Ovary (tissue), 9 donors: ENCODE data around the gene SLC22A6. TPM values are rescaled to one million over a fixed set of nuclear protein-coding genes. Genes with fewer than 3 reads are reported as not detected.

Experiments
- DNase-seq, 5 donors: peaks; one replicate each; pipeline ENCODE4 v3.0.0-alpha.2; 2019 to 2020
- H3K27ac ChIP-seq, 2 donors: fragments of 200-600 bp; one replicate each; pipeline versions ENCODE4 v1.5.1 to v1.8.0; 2019 to 2022
- H3K27me3 ChIP-seq: fragments of 200-600 bp; one replicate; pipeline ENCODE4 v1.8.0; 2022
- H3K36me3 ChIP-seq: fragments of 200-600 bp; sonication (generic); one replicate; pipeline ENCODE4 v1.5.1; 2019
- H3K4me1 ChIP-seq: one replicate; pipeline ENCODE4 v1.8.1; 2013; ENCODE audit warnings: mild to moderate bottlenecking, moderate library complexity; ENCODE audit not compliant: insufficient read depth
- H3K4me3 ChIP-seq: fragments of 200-600 bp; sonication (generic); one replicate; pipeline ENCODE4 v1.5.1; 2017
- H3K9me3 ChIP-seq, 2 donors: fragments of 200-600 bp in 1 of 2; sonication (generic) in 1 of 2; one replicate each; pipeline versions ENCODE4 v1.5.1 to v1.8.1; 2013 to 2019; ENCODE audit warnings: mild to moderate bottlenecking in 1 of 2, moderate library complexity in 1 of 2
- CTCF ChIP-seq, 3 donors: fragments of 450-650 bp in 2 of 3; fragments of 200-600 bp in 1 of 3; IDR thresholded peaks; one replicate each; pipeline versions ENCODE4 v1.5.1 to v1.8.0; 2016 to 2022; ENCODE audit warnings: antibody characterized with exemption in 3 of 3, mild to moderate bottlenecking in 1 of 3
- EP300 ChIP-seq: sonication (generic); formaldehyde crosslinking; IDR thresholded peaks from one replicate; pipeline ENCODE4 v1.6.1; 2017; ENCODE audit warnings: antibody characterized with exemption
- POLR2A ChIP-seq: fragments of 450-650 bp; IDR thresholded peaks from one replicate; pipeline ENCODE4 v1.6.1; 2017; ENCODE audit warnings: antibody characterized with exemption, mild to moderate bottlenecking, moderate library complexity
- WGBS, 3 donors: extraction: QIAGEN DNeasy Blood & Tissue Kit in 1 of 3; methylation state at CpG; one replicate each; pipeline versions ENCODE4 v1.1.5 to v1.1.7; 2013 to 2017; 5-methylcytosine and 5-hydroxymethylcytosine counted together
- intact Hi-C, 4 donors: fragments of 100-400 bp; cut with DNase I; formaldehyde crosslinking; loops; one replicate each; pipeline versions ENCODE4 v1.11.0 to v1.15.1; 2022 to 2023
- polyA plus RNA-seq, 2 donors: library from polyadenylated mRNA; stranded (reverse); fragments of 200-250 nt in 1 of 2; fragments of 350-450 nt in 1 of 2; fragmentation: Illumina TruSeq in 1 of 2; extraction: RNeasy Lipid Tissue Mini Kit (QIAGEN cat#74804) in 1 of 2; gene quantifications; one replicate each; pipeline ENCODE4 v1.2.3, GENCODE V29; 2013 to 2014
- small RNA-seq: library from RNA; depleted of rRNA; stranded (forward); fragments of <200 nt; gene quantifications from one replicate; pipeline ENCODE3, GENCODE V24; 2016
- total RNA-seq, 7 donors: library from RNA; depleted of rRNA in 2 of 7; stranded (reverse); fragments of >200 nt in 2 of 7; fragmentation: NEBNext Ultra II Directional in 3 of 7; extraction: Animal tissue kit (Norgen Biotek cat#: 25700) in 3 of 7; gene quantifications; one replicate each; pipeline versions ENCODE4 v1.1.0 to v1.2.4, GENCODE V29; 2016 to 2023
- donor health status: DM: no; HTN: no; CAD: no; lungs with moderate emphysema.
- donor health status: DM: no; HTN: no; CAD: no.
- donor health status: Bipolar disorder and iron deficiency.
- donor health status: DM: yes; HTN: yes; CAD: no.
- donor health status: DM: no; HTN: no; CAD: no.
- donor health status: DM: yes; HTN: yes; CAD: no.

SLC22A6 gene
- total and polyA plus RNA-seq, 9 donors, result not detected

- peaks cover 4% of the 10 kb centered on the region for H3K4me1 ChIP-seq
- no peak overlapping the region for H3K27ac ChIP-seq
- WGBS, 3 donors, result 62 to 73% (median 63%) methylated on average over 13 of the region's 13 CpGs
- DNase-seq, result no peak
- intact Hi-C loops, result no loop called here
- H3K9me3 ChIP-seq, result peaks cover 0 to 2% of the 10 kb centered on the region in 2 donors
- no peaks in the 10 kb centered on the region for H3K36me3 ChIP-seq
- H3K27me3 ChIP-seq, result no peaks in the 10 kb centered on the region
- no peak overlapping the region for H3K4me3 ChIP-seq
- TF ChIP-seq POLR2A (no peak), CTCF (IDR thresholded peaks at IDR 0.05) (no peak), EP300 (no peak)
These were observed 56.8 kb downstream of the SLC22A6 start for GRCh38 chr11:62928011-62928410.

GRCh38 chr11:62926680-62927455, 57.9 kb downstream of the SLC22A6 start:
- TF ChIP-seq EP300 (no peak), CTCF (IDR thresholded peaks at IDR 0.05) (no peak), POLR2A (no peak)
- no peak overlapping the region for H3K4me3 ChIP-seq
- WGBS, 3 donors, result 20 to 21% (median 20%) methylated on average over 52 to 53 of the region's 53 CpGs
- DNase-seq, result no peak
- no peaks in the 10 kb centered on the region for H3K36me3 ChIP-seq
- intact Hi-C loops, result no loop called here
- H3K27ac ChIP-seq, result no peak overlapping the region
- peaks cover 4% of the 10 kb centered on the region for H3K4me1 ChIP-seq
- no peaks in the 10 kb centered on the region for H3K27me3 ChIP-seq
- H3K9me3 ChIP-seq, result peaks cover 0 to 3% of the 10 kb centered on the region in 2 donors

Small RNAs within 50 kb of the gene (small RNA-seq; reads per million reads assigned to genes)
- gene RN7SL259P, result not detected

Other genes with a start within 250 kb of the SLC22A6 start
- gene ZBTB3, start 230.8 kb downstream of the SLC22A6 start, total RNA-seq, result 10 to 100 TPM in 4 of 7 donors, 1 to 10 TPM in 3; 4.4 to 18.2 (median 11.8) TPM
- gene ZBTB3, start 230.8 kb downstream of the SLC22A6 start, polyA plus RNA-seq, result 1 to 10 TPM; 3.5 to 4.5 TPM
- 10 to 100 TPM; 42.1 to 77.0 (median 53.6) TPM for gene POLR2G, start 223.4 kb downstream of the SLC22A6 start, total RNA-seq
- gene POLR2G, start 223.4 kb downstream of the SLC22A6 start, polyA plus RNA-seq, result 100 to 1,000 TPM; 100 to 108 TPM
- 10 to 100 TPM; 15.9 to 33.6 (median 26.3) TPM for gene TAF6L, start 213.6 kb downstream of the SLC22A6 start, total RNA-seq
- gene TAF6L, start 213.6 kb downstream of the SLC22A6 start, polyA plus RNA-seq, result 10 to 100 TPM in 1 of 2 donors, 1 to 10 TPM in 1; 5.4 to 26.5 TPM
- gene TMEM179B, start 197.6 kb downstream of the SLC22A6 start, total RNA-seq, result 100 to 1,000 TPM in 1 of 7 donors, 10 to 100 TPM in 6; 32.7 to 101 (median 36.5) TPM
- 10 to 100 TPM; 54.4 to 91.7 TPM for gene TMEM179B, start 197.6 kb downstream of the SLC22A6 start, polyA plus RNA-seq
- gene TMEM223, start 193.0 kb downstream of the SLC22A6 start, total RNA-seq, result 10 to 100 TPM; 12.0 to 26.9 (median 13.1) TPM
- gene TMEM223, start 193.0 kb downstream of the SLC22A6 start, polyA plus RNA-seq, result 10 to 100 TPM; 13.7 to 15.5 TPM
- gene NXF1, start 179.5 kb downstream of the SLC22A6 start, total RNA-seq, result 10 to 100 TPM; 48.8 to 96.8 (median 77.7) TPM
- 100 to 1,000 TPM in 1 of 2 donors, 10 to 100 TPM in 1; 99.4 to 125 TPM for gene NXF1, start 179.5 kb downstream of the SLC22A6 start, polyA plus RNA-seq
- gene STX5, start 152.9 kb downstream of the SLC22A6 start, total RNA-seq, result 10 to 100 TPM; 33.2 to 60.7 (median 49.1) TPM
- gene STX5, start 152.9 kb downstream of the SLC22A6 start, polyA plus RNA-seq, result 10 to 100 TPM; 39.6 to 50.1 TPM
- not detected for gene TEX54, start 152.1 kb downstream of the SLC22A6 start, total RNA-seq
- gene TEX54, start 152.1 kb downstream of the SLC22A6 start, polyA plus RNA-seq, result not detected
- 10 to 100 TPM; 36.5 to 70.6 (median 61.1) TPM for gene WDR74, start 145.4 kb downstream of the SLC22A6 start, total RNA-seq
- gene WDR74, start 145.4 kb downstream of the SLC22A6 start, polyA plus RNA-seq, result 10 to 100 TPM; 25.1 to 39.4 TPM
- gene SLC3A2, start 104.1 kb downstream of the SLC22A6 start, total RNA-seq, result 100 to 1,000 TPM in 3 of 7 donors, 10 to 100 TPM in 4; 69.0 to 430 (median 97.7) TPM
- 100 to 1,000 TPM in 1 of 2 donors, 10 to 100 TPM in 1; 90.0 to 126 TPM for gene SLC3A2, start 104.1 kb downstream of the SLC22A6 start, polyA plus RNA-seq
- gene CHRM1, start 63.6 kb downstream of the SLC22A6 start, total RNA-seq, result not detected
- gene CHRM1, start 63.6 kb downstream of the SLC22A6 start, polyA plus RNA-seq, result not detected
- gene SLC22A8, start 30.9 kb upstream of the SLC22A6 start, total RNA-seq, result under 1 TPM in 1 of 7 donors, not detected in 6; 0.18 TPM
- gene SLC22A8, start 30.9 kb upstream of the SLC22A6 start, polyA plus RNA-seq, result not detected
- not detected for gene SLC22A24, start 159.3 kb upstream of the SLC22A6 start, total RNA-seq
- not detected for gene SLC22A24, start 159.3 kb upstream of the SLC22A6 start, polyA plus RNA-seq